ENCODE measurements around the gene CLEC16A. TPM values are rescaled to one million over a fixed set of nuclear protein-coding genes. Genes with fewer than 3 reads are reported as not detected.
A peak's percentile ranks its signal among the peaks of the same experiment; 100 is the strongest.

Gene CLEC16A
- total and polyA plus RNA-seq, 9 of the 15 experiments (the other 6 are each of a cell fraction or from before 2014, with no cell fraction given): 1.00 to 22.3 (median 10.0) TPM

DNA sequence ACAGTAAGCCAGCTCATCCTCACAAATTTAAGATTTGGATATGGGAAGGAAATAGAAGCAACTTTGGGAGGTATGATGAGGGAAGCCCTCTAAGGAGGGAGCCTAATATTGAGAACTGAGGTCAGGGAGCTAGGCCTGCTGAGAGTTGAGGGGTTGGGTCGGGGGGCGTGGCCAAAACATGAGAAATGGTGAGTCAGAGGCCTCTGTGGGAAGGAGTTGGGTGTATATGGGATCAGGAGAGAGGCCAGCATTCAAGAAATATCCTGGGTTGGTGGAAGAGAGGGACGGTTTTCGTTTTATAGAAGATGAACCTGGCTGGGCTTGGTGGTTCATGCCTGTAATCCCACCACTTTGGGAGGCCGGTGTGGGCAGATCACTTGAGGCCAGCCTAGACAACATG lies 48.4 kb downstream of the CLEC16A start:
- Histone ChIP-seq H3K4me3 (no peak overlapping the region), H3K9me3 (replicated peaks; ENCODE audit: control insufficient read depth, insufficient read depth, low read depth, low read length) (no peaks in the 10 kb centered on the region), H3K4me2 (ENCODE audit: insufficient read depth, low read length) (peak overlapping the region; percentile 51), H3K27me3 (ENCODE audit: control insufficient read depth in 2 of 2, insufficient read depth in 2 of 2, low read length in 2 of 2) (no peaks in the 10 kb centered on the region), H3K9ac (ENCODE audit: insufficient read depth in 1 of 2, low read depth in 2 of 2, low read length in 2 of 2) (peak overlapping the region in 1 of 2 experiments; percentile 30; a peak in 2 of 4 replicates), H3K9me1 (ENCODE audit: control insufficient read depth, insufficient read depth, low read length) (peaks cover 6% of the 10 kb centered on the region), H3K36me3 (ENCODE audit: control insufficient read depth, insufficient read depth, low read length) (peaks cover 47% of the 10 kb centered on the region), H4K20me1 (replicated peaks; ENCODE audit: control insufficient read depth, insufficient read depth, low read length) (peaks cover 9% of the 10 kb centered on the region; the same call in 1 of the 2 replicates), H3K4me1 (replicated peaks in 1 of 2; ENCODE audit: control insufficient read depth in 2 of 2, insufficient read depth in 2 of 2, low read length in 2 of 2) (peaks cover 14 to 22% of the 10 kb centered on the region in 2 experiments; a peak in 4 of 5 replicates), H2AFZ (ENCODE audit: low read depth, low read length) (no peak overlapping the region), H3K27ac (ENCODE audit: extremely low read depth, low read depth, low read length) (peak overlapping the region; percentile 50; the same call in 1 of the 3 replicates), H3K79me2 (ENCODE audit: control insufficient read depth, insufficient read depth, low read length) (no peaks in the 10 kb centered on the region; the same call in 2 of the 3 replicates)
- ChIA-PET CTCF (ENCODE audit: low intra/inter-chr PET ratio) (no interaction called here), POLR2A (interaction anchor here (0.5 to 0.7 kb wide), 3 partner anchors 19 to 758 kb away, joined by 3 to 6 read pairs (median 3); no protein-coding TSS in a partner anchor)
- DNase-seq (ENCODE audit: extremely low read depth in 1 of 4, low spot score in 3 of 4) (peak; percentile 76 to 84 (median 80)), FAIRE-seq (peak; percentile 90), ATAC-seq (peak; percentile 94)
- no TSS peak for BruUV-seq (replicated peaks)
- in situ Hi-C loops (cut with MboI): no loop called here
- intact Hi-C loops (cut with micrococcal nuclease): no loop called here
- 1% methylated on average over 5 of the region's 5 CpGs for WGBS (ENCODE audit: insufficient coverage, low coverage, missing lambda C conversion rate)
- TF ChIP-seq, protein P1, sequence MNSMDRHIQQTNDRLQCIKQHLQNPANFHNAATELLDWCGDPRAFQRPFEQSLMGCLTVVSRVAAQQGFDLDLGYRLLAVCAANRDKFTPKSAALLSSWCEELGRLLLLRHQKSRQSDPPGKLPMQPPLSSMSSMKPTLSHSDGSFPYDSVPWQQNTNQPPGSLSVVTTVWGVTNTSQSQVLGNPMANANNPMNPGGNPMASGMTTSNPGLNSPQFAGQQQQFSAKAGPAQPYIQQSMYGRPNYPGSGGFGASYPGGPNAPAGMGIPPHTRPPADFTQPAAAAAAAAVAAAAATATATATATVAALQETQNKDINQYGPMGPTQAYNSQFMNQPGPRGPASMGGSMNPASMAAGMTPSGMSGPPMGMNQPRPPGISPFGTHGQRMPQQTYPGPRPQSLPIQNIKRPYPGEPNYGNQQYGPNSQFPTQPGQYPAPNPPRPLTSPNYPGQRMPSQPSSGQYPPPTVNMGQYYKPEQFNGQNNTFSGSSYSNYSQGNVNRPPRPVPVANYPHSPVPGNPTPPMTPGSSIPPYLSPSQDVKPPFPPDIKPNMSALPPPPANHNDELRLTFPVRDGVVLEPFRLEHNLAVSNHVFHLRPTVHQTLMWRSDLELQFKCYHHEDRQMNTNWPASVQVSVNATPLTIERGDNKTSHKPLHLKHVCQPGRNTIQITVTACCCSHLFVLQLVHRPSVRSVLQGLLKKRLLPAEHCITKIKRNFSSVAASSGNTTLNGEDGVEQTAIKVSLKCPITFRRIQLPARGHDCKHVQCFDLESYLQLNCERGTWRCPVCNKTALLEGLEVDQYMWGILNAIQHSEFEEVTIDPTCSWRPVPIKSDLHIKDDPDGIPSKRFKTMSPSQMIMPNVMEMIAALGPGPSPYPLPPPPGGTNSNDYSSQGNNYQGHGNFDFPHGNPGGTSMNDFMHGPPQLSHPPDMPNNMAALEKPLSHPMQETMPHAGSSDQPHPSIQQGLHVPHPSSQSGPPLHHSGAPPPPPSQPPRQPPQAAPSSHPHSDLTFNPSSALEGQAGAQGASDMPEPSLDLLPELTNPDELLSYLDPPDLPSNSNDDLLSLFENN (IDR thresholded peaks at IDR 0.05; ENCODE audit: low read depth in 2 of 2, low read length in 2 of 2): no peak
- TF ChIP-seq SMARCA4 (IDR thresholded peaks at IDR 0.05): peak; percentile 53; the same call in 1 of the 2 replicates
- TF ChIP-seq RBBP5 (IDR thresholded peaks at IDR 0.05; ENCODE audit: borderline replicate concordance, insufficient read depth, low read length, poor library complexity, severe bottlenecking): peak; percentile 33
- TF ChIP-seq SMARCE1 (IDR thresholded peaks at IDR 0.05): peak; percentile 33; the same call in 1 of the 2 replicates
- TF ChIP-seq ARID1B (IDR thresholded peaks at IDR 0.05): peak; percentile 57
- TF ChIP-seq JUND (IDR thresholded peaks at IDR 0.05; ENCODE audit: borderline replicate concordance, low read depth, low read length): peak; percentile 89
- TF ChIP-seq JUND (tag; IDR thresholded peaks at IDR 0.05; ENCODE audit: borderline replicate concordance, low read depth, low read length): peak; percentile 81; the same call in 2 of the 3 replicates
- TF ChIP-seq PHF21A (IDR thresholded peaks at IDR 0.05; ENCODE audit: borderline replicate concordance, low read depth): 0 out of 2 replicates have a peak, but pooled peaks have one; percentile 19
- TF ChIP-seq ZBTB8A (IDR thresholded peaks at IDR 0.05; ENCODE audit: partially characterized antibody): no peak
- TF ChIP-seq, protein P2, sequence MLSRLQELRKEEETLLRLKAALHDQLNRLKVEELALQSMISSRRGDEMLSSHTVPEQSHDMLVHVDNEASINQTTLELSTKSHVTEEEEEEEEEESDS (CRISPR knock-in tag; IDR thresholded peaks at IDR 0.05): no peak
- TF ChIP-seq JUN (IDR thresholded peaks at IDR 0.05; ENCODE audit: borderline replicate concordance, low read depth, low read length): peak; percentile 69
- no peak for TF ChIP-seq JUN (CRISPR knock-in tag; IDR thresholded peaks at IDR 0.05; ENCODE audit: borderline replicate concordance)
- TF ChIP-seq WHSC1 (IDR thresholded peaks at IDR 0.05; ENCODE audit: low read length): no peak
- TF ChIP-seq POLR2A (conservative IDR thresholded peaks at IDR 0.05): no peak
- TF ChIP-seq, protein P3, sequence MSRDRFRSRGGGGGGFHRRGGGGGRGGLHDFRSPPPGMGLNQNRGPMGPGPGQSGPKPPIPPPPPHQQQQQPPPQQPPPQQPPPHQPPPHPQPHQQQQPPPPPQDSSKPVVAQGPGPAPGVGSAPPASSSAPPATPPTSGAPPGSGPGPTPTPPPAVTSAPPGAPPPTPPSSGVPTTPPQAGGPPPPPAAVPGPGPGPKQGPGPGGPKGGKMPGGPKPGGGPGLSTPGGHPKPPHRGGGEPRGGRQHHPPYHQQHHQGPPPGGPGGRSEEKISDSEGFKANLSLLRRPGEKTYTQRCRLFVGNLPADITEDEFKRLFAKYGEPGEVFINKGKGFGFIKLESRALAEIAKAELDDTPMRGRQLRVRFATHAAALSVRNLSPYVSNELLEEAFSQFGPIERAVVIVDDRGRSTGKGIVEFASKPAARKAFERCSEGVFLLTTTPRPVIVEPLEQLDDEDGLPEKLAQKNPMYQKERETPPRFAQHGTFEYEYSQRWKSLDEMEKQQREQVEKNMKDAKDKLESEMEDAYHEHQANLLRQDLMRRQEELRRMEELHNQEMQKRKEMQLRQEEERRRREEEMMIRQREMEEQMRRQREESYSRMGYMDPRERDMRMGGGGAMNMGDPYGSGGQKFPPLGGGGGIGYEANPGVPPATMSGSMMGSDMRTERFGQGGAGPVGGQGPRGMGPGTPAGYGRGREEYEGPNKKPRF (IDR thresholded peaks at IDR 0.05; ENCODE audit: low read depth, low read length): no peak
- 0 out of 2 replicates have a peak, but pooled peaks have one; percentile 13 for TF ChIP-seq EGR1 (conservative IDR thresholded peaks at IDR 0.05)
- peak in 1 of 2 experiments; percentile 46; a peak in 2 of 4 replicates for TF ChIP-seq FOXK2 (conservative IDR thresholded peaks at IDR 0.05 in 1 of 2, IDR thresholded peaks at IDR 0.05 in 1 of 2; ENCODE audit: low read depth in 2 of 2)

Data from K562 (cell line).